Lower lobe of right lung (tissue), 2 donors: ENCODE data around the gene OR10R2. TPM values are rescaled to one million over a fixed set of nuclear protein-coding genes. Genes with fewer than 3 reads are reported as not detected.

Experiments
- ATAC-seq, 2 donors: fragments of 200-7000 bp; cut with Tn5 transposase; one replicate each; pipeline ENCODE4 v1.9.1; 2020 to 2022; ENCODE audit warnings: mild to moderate bottlenecking in 2 of 2, moderate library complexity in 2 of 2
- DNase-seq: peaks from one replicate; pipeline ENCODE4 v3.0.0-alpha.2; 2020
- H3K27ac ChIP-seq: fragments of 200-600 bp; one replicate; pipeline ENCODE4 v1.8.0; 2022
- H3K27me3 ChIP-seq: fragments of 200-600 bp; one replicate; pipeline ENCODE4 v1.8.0; 2022; ENCODE audit warnings: low read depth
- H3K36me3 ChIP-seq: fragments of 200-600 bp; one replicate; pipeline ENCODE4 v1.8.0; 2022; ENCODE audit warnings: mild to moderate bottlenecking
- H3K4me1 ChIP-seq: fragments of 200-600 bp; one replicate; pipeline ENCODE4 v1.8.0; 2022
- H3K4me3 ChIP-seq: fragments of 200-600 bp; one replicate; pipeline ENCODE4 v1.8.0; 2022; ENCODE audit warnings: mild to moderate bottlenecking
- H3K9me3 ChIP-seq: fragments of 200-600 bp; one replicate; pipeline ENCODE4 v1.8.0; 2022
- CTCF ChIP-seq: fragments of 200-600 bp; IDR thresholded peaks from one replicate; pipeline ENCODE4 v1.8.0; 2022; ENCODE audit warnings: antibody characterized with exemption, mild to moderate bottlenecking
- intact Hi-C: fragments of 100-400 bp; cut with DNase I; formaldehyde crosslinking; loops from one replicate; pipeline ENCODE4 v1.11.0; 2022
- total RNA-seq: library from RNA; stranded (reverse); fragmentation: NEBNext Ultra II Directional; extraction: Animal tissue kit (Norgen Biotek cat#: 25700); gene quantifications from one replicate; pipeline ENCODE4 v1.2.1, GENCODE V29; 2021
- donor health status: DM: no; HTN: yes; CAD: no; lungs with severe emphysema.

The OR10R2 gene
- total RNA-seq, 1 donor from 2014 or later = not detected

DNA sequence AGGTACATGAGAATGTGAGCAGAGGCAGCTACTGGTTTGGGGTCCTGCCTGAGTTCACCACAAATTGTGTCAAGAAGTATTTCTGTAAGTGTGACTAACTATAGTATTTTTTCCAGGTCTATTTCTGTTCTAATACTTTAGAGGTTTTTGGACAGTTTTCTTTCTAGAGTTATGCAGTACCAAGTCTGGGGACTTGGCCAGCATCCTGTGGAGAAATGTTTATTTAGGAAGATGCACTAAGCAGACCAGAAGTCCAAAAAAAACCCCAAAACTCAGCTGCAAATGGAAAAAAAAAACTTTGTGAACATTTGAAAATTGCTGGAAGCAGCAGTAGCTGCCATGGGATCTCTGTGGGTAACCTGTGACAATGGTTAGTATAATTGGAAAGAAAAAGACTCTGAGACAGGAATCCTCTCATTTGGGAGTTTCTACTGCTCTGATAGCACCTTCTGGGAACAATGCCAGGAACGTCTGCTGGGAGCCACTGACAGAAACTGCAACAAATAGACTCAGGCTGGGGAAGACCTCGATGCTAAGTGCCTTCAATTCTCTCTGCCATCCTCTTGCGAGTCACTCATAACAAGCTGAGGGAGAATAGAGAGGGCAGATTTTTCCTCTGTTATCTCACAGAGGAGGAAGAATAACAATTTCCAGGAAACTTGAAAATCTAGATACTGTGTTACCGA, 37.6 kb downstream of the OR10R2 start:
- Histone ChIP-seq H3K27ac (no peak overlapping the region), H3K4me1 (no peaks in the 10 kb centered on the region), H3K4me3 (no peak overlapping the region), H3K36me3 (no peaks in the 10 kb centered on the region), H3K27me3 (no peaks in the 10 kb centered on the region), H3K9me3 (no peaks in the 10 kb centered on the region)
- no peak for DNase-seq
- intact Hi-C loops = no loop called here
- no peak for ATAC-seq
- no peak for TF ChIP-seq CTCF

GRCh38 chr1:158516966-158517365, 44.9 kb downstream of the OR10R2 start:
- H3K4me3 ChIP-seq = no peak overlapping the region
- DNase-seq (no peak), ATAC-seq (no peak)
- no peak for TF ChIP-seq CTCF
- H3K36me3 ChIP-seq = no peaks in the 10 kb centered on the region
- H3K27me3 ChIP-seq = peaks cover 11% of the 10 kb centered on the region
- no peaks in the 10 kb centered on the region for H3K4me1 ChIP-seq
- H3K9me3 ChIP-seq = no peaks in the 10 kb centered on the region
- H3K27ac ChIP-seq = no peak overlapping the region
- intact Hi-C loops = no loop called here

DNA sequence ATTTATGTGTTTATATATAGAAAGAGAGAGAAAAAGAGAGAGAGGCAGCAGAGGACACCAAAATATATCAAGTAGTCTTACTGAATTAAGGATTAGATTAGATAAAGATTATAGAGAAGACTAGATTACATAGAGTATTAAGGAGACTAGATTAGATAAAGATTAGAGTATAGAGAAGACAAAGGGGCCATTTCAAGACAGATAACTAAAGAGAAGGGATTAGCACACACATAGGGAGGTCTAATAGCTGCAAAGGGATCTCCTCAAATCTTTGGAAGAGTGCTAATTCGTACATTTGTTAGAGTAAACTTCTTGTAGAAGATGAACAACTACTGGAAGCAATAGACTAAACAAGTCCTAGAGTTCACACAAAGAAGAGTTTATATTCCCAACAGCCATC, 48.0 kb downstream of the OR10R2 start:
- ATAC-seq (no peak), DNase-seq (no peak)
- intact Hi-C loops = no loop called here
- H3K27me3 ChIP-seq = peaks cover 11% of the 10 kb centered on the region
- H3K9me3 ChIP-seq = no peaks in the 10 kb centered on the region
- H3K27ac ChIP-seq = no peak overlapping the region
- H3K36me3 ChIP-seq = no peaks in the 10 kb centered on the region
- no peak overlapping the region for H3K4me3 ChIP-seq
- no peak for TF ChIP-seq CTCF
- no peaks in the 10 kb centered on the region for H3K4me1 ChIP-seq

- no peak for TF ChIP-seq CTCF
- ATAC-seq = no peak
- no peak overlapping the region for H3K27ac ChIP-seq
Measured at GRCh38 chr1:158520955-158521665, 49.1 kb downstream of the OR10R2 start.

GRCh38 chr1:158521666-158522058, 49.6 kb downstream of the OR10R2 start:
- no peaks in the 10 kb centered on the region for H3K36me3 ChIP-seq
- ATAC-seq = no peak
- peaks cover 5% of the 10 kb centered on the region for H3K27me3 ChIP-seq
- no peak overlapping the region for H3K27ac ChIP-seq
- H3K4me1 ChIP-seq = no peaks in the 10 kb centered on the region
- no peak for TF ChIP-seq CTCF
- intact Hi-C loops = no loop called here
- H3K4me3 ChIP-seq = no peak overlapping the region
- H3K9me3 ChIP-seq = no peaks in the 10 kb centered on the region
- no peak for DNase-seq

More at GRCh38 chr1:158520955-158521665, 49.1 kb downstream of the OR10R2 start:
- no peaks in the 10 kb centered on the region for H3K4me1 ChIP-seq
- intact Hi-C loops = no loop called here
- no peak overlapping the region for H3K4me3 ChIP-seq
- DNase-seq = no peak
- H3K9me3 ChIP-seq = no peaks in the 10 kb centered on the region
- H3K27me3 ChIP-seq = peaks cover 10% of the 10 kb centered on the region
- H3K36me3 ChIP-seq = no peaks in the 10 kb centered on the region
